Psoas muscle (tissue), 8 donors: ENCODE data around the gene AQP5. TPM values are rescaled to one million over a fixed set of nuclear protein-coding genes. Genes with fewer than 3 reads are reported as not detected.

Experiments
- ATAC-seq, 4 donors: fragments of 200-7000 bp; cut with Tn5 transposase; one replicate each; pipeline ENCODE4 v1.9.1; 2020; ENCODE audit warnings: moderate library complexity in 3 of 4, mild to moderate bottlenecking in 2 of 4
- DNase-seq, 2 donors: peaks; one replicate each; pipeline ENCODE4 v3.0.0-alpha.2; 2020
- H3K27ac ChIP-seq: fragments of 200-600 bp; one replicate; pipeline ENCODE4 v1.8.0; 2022
- H3K27me3 ChIP-seq, 3 donors: fragments of 200-600 bp in 1 of 3; one replicate each; pipeline versions ENCODE4 v1.6.1 to v1.8.0; 2013 to 2022; ENCODE audit warnings: low read length in 2 of 3, mild to moderate bottlenecking in 2 of 3, moderate library complexity in 1 of 3; ENCODE audit not compliant: insufficient read depth in 3 of 3
- H3K36me3 ChIP-seq, 2 donors: fragments of 200-600 bp in 1 of 2; one replicate each; pipeline versions ENCODE4 v1.6.1 to v1.8.0; 2013 to 2022; ENCODE audit warnings: low read depth in 1 of 2, mild to moderate bottlenecking in 1 of 2, moderate library complexity in 1 of 2; ENCODE audit not compliant: insufficient read depth in 1 of 2
- H3K4me1 ChIP-seq: fragments of 200-600 bp; one replicate; pipeline ENCODE4 v1.8.0; 2022
- H3K4me3 ChIP-seq: fragments of 200-600 bp; one replicate; pipeline ENCODE4 v1.8.0; 2022; ENCODE audit warnings: mild to moderate bottlenecking
- H3K9me3 ChIP-seq: fragments of 200-600 bp; one replicate; pipeline ENCODE4 v1.8.0; 2022
- WGBS, 3 donors: extraction: QIAGEN DNeasy Blood & Tissue Kit; methylation state at CpG; one replicate each; pipeline versions ENCODE4 v1.1.6 to v1.1.7; 2013; 5-methylcytosine and 5-hydroxymethylcytosine counted together
- intact Hi-C, 2 donors: fragments of 100-400 bp; cut with DNase I; formaldehyde crosslinking; loops; one replicate each; pipeline versions ENCODE4 v1.11.0 to v1.14.2; 2022
- polyA plus RNA-seq, 3 donors: library from polyadenylated mRNA; stranded (reverse); fragments of 200-250 nt; gene quantifications; one replicate each; pipeline ENCODE4 v1.2.3, GENCODE V29; 2013
- total RNA-seq, 4 donors: library from RNA; stranded (reverse); fragmentation: NEBNext Ultra II Directional in 2 of 4; extraction: Animal tissue kit (Norgen Biotek cat#: 25700) in 2 of 4; gene quantifications; one replicate each; pipeline versions ENCODE4 v1.2.1 to v1.2.4, GENCODE V29; 2021 to 2023
- TF ChIP-seq, protein P1 (sequence below): fragments of 200-600 bp; IDR thresholded peaks from one replicate; pipeline ENCODE4 v1.8.0; 2022; ENCODE audit warnings: antibody characterized with exemption
- donor health status: healthy with polysubstance abuse.
- donor health status: DM: no; HTN: no; CAD: no; lungs with moderate emphysema.
- donor health status: Bipolar disorder and iron deficiency.
- donor health status: healthy.
- donor health status: DM: yes; HTN: yes; CAD: no.
- donor health status: DM: no; HTN: no; CAD: no.
- donor health status: DM: no; HTN: no; CAD: no.
- donor health status: DM: yes; HTN: yes; CAD: no.

Gene AQP5
- total and polyA plus RNA-seq, 7 donors, result 0.05 TPM; not detected in 6

DNA sequence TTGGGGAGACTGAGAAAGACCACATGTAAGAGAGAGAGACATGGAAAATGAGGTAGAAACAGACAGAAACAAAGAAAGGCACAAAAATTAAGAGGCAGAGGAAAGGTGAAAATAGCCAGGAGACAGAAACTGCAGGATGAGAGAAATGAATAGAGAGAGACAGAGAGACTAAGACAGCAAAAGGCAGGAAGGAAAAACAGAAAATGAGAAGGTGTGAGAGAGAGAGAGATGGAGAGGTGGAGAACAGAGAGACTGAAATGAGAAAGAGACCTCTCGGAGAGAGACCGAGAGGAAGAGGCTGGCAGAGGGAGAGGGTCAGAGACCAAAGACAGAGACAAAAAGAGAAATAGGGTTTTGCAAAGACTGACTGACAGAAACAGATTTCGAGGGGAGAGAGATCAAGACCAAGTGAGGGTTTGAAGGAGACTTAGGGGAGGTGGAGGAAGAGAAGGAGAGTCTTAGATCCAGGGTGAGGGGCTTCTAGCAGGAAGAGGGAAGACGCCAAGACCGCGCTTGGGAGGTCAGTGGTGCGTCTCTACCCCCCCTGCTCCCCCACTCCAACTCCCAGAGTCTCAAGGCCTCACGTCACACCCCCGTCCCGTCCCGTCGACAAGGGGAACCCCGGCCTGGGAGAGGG is 1.1 kb upstream of the AQP5 start:
- ATAC-seq (no peak), DNase-seq (no peak)
- intact Hi-C loops, result loop anchor here in 1 of 2 donors (10.0 kb wide), 1 partner anchor 204 kb away; the partner anchor contains the start of gene CERS5
- Histone ChIP-seq H3K4me3 (no peak overlapping the region), H3K9me3 (no peaks in the 10 kb centered on the region), H3K36me3 (no peaks in the 10 kb centered on the region), H3K27ac (no peak overlapping the region), H3K27me3 (peaks cover 0 to 56% (median 33%) of the 10 kb centered on the region in 3 donors), H3K4me1 (no peaks in the 10 kb centered on the region)
- 49 to 58% (median 53%) methylated on average over 5 to 13 of the region's 13 CpGs for WGBS, 3 donors
- TF ChIP-seq, protein P1, sequence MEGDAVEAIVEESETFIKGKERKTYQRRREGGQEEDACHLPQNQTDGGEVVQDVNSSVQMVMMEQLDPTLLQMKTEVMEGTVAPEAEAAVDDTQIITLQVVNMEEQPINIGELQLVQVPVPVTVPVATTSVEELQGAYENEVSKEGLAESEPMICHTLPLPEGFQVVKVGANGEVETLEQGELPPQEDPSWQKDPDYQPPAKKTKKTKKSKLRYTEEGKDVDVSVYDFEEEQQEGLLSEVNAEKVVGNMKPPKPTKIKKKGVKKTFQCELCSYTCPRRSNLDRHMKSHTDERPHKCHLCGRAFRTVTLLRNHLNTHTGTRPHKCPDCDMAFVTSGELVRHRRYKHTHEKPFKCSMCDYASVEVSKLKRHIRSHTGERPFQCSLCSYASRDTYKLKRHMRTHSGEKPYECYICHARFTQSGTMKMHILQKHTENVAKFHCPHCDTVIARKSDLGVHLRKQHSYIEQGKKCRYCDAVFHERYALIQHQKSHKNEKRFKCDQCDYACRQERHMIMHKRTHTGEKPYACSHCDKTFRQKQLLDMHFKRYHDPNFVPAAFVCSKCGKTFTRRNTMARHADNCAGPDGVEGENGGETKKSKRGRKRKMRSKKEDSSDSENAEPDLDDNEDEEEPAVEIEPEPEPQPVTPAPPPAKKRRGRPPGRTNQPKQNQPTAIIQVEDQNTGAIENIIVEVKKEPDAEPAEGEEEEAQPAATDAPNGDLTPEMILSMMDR, result no peak

DNA sequence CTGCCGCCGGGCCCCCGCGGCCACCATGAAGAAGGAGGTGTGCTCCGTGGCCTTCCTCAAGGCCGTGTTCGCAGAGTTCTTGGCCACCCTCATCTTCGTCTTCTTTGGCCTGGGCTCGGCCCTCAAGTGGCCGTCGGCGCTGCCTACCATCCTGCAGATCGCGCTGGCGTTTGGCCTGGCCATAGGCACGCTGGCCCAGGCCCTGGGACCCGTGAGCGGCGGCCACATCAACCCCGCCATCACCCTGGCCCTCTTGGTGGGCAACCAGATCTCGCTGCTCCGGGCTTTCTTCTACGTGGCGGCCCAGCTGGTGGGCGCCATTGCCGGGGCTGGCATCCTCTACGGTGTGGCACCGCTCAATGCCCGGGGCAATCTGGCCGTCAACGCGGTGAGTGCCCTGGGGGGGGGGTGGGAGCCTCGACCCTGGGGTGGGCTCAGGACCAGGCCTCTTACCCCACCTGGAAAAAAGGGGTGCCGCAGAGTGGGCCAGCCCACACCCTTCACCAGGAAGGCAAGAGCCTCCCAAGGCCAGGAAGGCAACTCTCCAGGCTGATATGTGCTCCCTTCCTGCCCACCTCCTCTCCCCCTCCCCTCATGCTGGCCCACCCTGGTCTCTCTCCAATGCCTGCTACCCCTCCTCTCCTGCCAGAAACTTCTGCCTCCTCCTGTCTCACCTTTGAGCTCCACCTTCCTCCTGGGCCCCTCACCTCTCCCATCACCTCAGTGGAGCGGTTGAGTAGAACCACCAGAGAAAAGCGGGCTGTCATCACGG is 507 bp downstream of the AQP5 start:
- DNase-seq (no peak), ATAC-seq (no peak)
- no peaks in the 10 kb centered on the region for H3K9me3 ChIP-seq
- no peak overlapping the region for H3K4me3 ChIP-seq
- TF ChIP-seq, protein P1, result no peak
- WGBS, 3 donors, result 72 to 88% (median 79%) methylated on average over 28 to 37 of the region's 37 CpGs
- intact Hi-C loops, result loop anchor here in 1 of 2 donors (10.0 kb wide), 1 partner anchor 203 kb away; the partner anchor contains the start of gene CERS5
- peaks cover 0 to 64% (median 23%) of the 10 kb centered on the region in 3 donors for H3K27me3 ChIP-seq
- no peaks in the 10 kb centered on the region for H3K36me3 ChIP-seq
- H3K4me1 ChIP-seq, result no peaks in the 10 kb centered on the region
- H3K27ac ChIP-seq, result no peak overlapping the region

DNA sequence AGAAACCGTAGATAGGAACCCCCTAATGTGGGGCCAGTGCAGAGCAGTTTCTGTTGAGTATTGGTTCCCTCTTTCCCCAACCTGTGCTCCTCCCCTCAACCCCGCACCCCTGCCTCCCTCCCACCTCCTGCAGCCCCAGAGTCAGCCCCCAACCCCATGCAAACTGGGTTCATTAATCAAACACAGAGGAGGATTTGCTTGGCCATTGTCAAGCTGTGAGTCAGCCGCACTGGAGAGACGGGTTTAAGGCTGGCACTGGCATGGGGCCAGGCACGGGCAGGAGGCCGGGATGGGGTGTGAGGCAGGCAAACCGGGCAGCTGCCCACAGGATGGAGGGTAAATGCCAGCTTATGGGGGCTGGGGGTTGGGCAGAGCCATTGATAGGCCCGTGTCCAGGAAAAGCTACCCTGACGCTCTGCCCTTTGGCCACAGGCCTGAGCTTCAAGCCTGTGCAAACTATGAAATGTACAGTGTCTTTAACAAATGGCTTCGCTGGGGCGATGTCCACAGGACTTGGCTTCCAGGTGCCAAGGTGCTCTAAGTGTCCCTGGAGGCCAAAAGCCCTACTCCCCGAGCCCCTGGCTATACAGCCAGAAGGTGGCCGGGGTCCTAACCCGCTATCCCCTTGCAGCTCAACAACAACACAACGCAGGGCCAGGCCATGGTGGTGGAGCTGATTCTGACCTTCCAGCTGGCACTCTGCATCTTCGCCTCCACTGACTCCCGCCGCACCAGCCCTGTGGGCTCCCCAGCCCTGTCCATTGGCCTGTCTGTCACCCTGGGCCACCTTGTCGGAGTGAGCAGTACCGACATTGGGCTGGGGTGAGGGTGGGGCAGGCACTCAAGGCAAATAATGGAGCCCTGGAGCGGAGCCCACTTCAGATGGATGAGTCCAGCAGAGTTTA is 1.4 kb downstream of the AQP5 start:
- Histone ChIP-seq H3K27me3 (peaks cover 0 to 63% (median 23%) of the 10 kb centered on the region in 3 donors), H3K9me3 (no peaks in the 10 kb centered on the region), H3K27ac (no peak overlapping the region), H3K4me3 (no peak overlapping the region), H3K36me3 (no peaks in the 10 kb centered on the region), H3K4me1 (peaks cover 4% of the 10 kb centered on the region)
- intact Hi-C loops, result loop anchor here in 1 of 2 donors (10.0 kb wide), 1 partner anchor 202 kb away; the partner anchor contains the start of gene CERS5
- DNase-seq (peak in 1 of 2 donors; percentile 56), ATAC-seq (peak in 2 of 4 donors; percentile 27 to 34)
- TF ChIP-seq, protein P1, result no peak
- 64 to 76% (median 66%) methylated on average over 21 of the region's 21 CpGs for WGBS, 3 donors

DNA sequence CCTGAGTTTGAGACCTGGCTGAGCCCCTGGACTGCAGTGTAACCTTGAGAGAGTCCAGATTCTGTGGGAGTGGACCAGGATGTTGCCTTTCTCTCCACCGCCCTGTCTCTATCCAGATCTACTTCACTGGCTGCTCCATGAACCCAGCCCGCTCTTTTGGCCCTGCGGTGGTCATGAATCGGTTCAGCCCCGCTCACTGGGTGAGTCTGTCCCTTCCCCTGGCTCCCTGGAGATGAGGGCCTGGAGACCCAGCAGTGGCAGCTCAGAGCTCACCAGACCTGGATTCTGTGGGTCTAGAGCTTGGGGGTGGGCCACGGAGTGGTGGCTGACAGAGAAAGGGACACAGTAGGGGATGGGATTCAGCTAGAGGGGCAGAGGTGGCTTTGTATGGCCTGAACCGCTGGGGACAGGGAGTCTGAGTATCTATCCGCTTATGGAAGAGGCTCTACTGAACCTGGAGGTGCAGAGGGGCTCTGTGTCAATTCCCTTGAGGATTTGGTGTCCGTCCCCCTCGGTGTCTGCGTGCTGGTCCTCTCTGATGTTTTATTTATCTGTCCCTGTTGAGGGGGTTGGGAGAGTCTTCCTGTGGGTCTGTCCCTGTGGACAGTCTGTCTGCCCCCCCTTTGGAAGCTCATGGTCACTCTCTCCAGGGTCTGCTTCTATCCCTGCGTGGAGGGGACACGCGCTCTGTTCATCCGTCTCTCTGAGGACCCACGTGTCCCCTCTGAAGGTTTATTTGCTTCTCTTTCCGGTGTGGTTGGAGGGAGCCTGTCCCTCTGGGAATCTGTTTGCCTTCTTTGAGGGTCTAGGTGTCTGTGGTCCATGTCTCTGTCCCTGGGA is 2.5 kb downstream of the AQP5 start:
- 79 to 87% (median 85%) methylated on average over 16 to 17 of the region's 17 CpGs for WGBS, 3 donors
- no peak overlapping the region for H3K4me3 ChIP-seq
- no peak overlapping the region for H3K27ac ChIP-seq
- TF ChIP-seq, protein P1, result no peak
- H3K36me3 ChIP-seq, result no peaks in the 10 kb centered on the region
- intact Hi-C loops, result loop anchor here in 1 of 2 donors (10.0 kb wide), 1 partner anchor 201 kb away; the partner anchor contains the start of gene CERS5
- ATAC-seq (no peak), DNase-seq (no peak)
- H3K4me1 ChIP-seq, result peaks cover 4% of the 10 kb centered on the region
- H3K9me3 ChIP-seq, result no peaks in the 10 kb centered on the region
- H3K27me3 ChIP-seq, result peaks cover 0 to 64% (median 23%) of the 10 kb centered on the region in 3 donors
